GM13977 (cell line): ENCODE measurements around the gene DNAJC1.

ENCODE experiments used
- DNase-seq: peaks from one replicate; pipeline ENCODE4 v3.0.0; 2012; ENCODE audit warnings: low spot score
- CTCF ChIP-seq: IDR thresholded peaks from 2 replicates; pipeline ENCODE4 v1.5.1; 2012; ENCODE audit warnings: mild to moderate bottlenecking, control low read depth; ENCODE audit not compliant: insufficient read depth; ENCODE audit errors: extremely low read depth, missing control alignments
- in situ Hi-C: fragments of 300-500 bp; cut with MboI; formaldehyde crosslinking; loops from one replicate; pipeline ENCODE4 v1.12.0; 2022; ENCODE audit warnings: low sequenced_read_pairs, low pct_unique_long_range_greater_than_20kb, mixed read lengths, inconsistent platforms; ENCODE audit not compliant: unreplicated experiment

Gene DNAJC1

DNA sequence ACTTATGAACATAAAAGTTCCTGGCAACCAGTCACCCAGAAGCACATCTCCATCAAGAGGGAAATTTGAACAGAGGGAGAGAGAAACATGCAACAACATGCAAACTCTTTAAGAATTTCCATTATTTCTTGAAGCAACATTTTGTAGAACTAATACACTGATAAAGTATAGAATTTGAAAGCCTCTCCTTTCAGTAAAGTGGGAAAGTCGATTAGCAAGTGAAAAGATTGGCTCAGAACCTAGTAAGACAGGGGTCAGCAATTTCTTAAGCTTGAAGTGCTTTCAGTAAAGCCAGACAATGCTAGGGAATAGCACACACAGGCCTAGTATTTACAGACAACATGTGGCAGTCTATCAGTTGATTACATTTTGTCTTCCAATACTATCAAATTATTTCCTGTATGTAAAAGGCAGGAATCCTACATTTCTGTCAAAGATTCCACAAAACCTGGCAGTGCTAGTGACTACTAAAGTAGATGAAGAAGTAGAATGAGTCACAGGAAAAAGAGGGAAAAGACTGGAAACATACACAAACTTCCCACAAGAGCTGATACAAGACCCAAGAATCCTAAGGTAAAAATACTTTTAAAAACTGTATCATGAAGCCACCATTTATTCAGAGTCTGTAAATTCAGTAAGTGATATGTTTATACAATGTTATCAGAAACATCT, 25.2 kb downstream of the DNAJC1 start:
- TF ChIP-seq CTCF, result no peak
- in situ Hi-C loops, result no loop called here
- DNase-seq, result no peak

DNA sequence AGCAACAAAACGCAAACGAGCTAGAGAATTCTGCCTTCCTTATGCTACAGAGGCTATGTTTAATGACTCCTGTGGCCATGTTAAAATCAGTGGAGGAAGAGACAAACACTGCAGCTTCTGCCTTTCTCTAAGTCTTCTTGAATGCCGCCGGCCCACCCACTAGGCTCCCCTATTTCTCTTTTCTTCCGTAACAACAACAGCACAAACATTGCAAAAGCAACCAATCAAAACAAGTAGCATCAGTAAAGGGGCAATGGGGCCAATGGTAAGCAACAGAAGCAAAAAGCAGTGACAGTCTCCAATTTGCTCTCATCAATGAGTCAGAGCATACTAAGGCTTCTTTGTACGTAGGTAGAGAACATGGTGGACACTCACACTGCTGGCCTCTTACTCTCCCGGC, 26.8 kb downstream of the DNAJC1 start:
- DNase-seq, result no peak
- in situ Hi-C loops, result no loop called here
- TF ChIP-seq CTCF, result no peak

DNA sequence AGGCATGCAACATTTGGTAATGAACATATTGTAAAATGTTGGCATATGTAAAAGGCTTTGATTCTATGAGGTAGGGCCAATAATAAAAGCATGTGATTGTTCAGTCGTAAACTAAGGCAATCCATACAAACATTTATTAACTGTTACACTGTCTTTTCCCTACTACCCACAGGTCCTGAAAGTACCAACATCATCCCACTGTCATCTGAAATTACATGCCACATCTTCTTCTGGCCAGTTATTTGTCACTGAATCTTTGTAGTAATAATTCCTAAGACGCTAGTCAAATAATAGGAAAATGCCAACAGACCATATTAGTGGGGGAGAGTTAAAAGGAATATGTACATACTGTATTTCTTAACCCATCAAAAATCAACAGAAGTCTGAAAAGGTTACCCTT, 27.2 kb downstream of the DNAJC1 start:
- in situ Hi-C loops, result no loop called here
- DNase-seq, result no peak
- TF ChIP-seq CTCF, result no peak

GRCh38 chr10:21975378-21975990, 28.0 kb downstream of the DNAJC1 start:
- no peak for TF ChIP-seq CTCF
- in situ Hi-C loops, result no loop called here
- no peak for DNase-seq

DNA sequence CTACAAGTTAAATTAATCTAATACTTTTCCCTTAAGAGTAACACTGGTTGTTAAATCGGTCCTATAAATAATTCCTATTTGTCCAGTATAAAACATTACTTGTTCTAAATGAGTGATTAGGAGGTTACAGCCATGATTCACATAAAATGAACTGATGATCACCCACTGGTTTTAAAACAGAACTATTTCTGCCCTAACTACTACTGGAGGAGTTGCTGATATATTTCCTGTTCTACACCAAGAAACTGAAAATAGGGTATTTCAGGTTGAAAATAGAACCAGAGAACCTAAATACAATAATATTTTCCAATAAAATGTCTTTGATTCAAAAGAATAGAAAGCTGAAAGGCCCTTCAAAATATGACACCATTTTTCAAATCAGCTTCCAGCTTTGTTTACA, 30.9 kb downstream of the DNAJC1 start:
- peak; percentile 8 for DNase-seq
- TF ChIP-seq CTCF, result no peak
- in situ Hi-C loops, result no loop called here

DNA sequence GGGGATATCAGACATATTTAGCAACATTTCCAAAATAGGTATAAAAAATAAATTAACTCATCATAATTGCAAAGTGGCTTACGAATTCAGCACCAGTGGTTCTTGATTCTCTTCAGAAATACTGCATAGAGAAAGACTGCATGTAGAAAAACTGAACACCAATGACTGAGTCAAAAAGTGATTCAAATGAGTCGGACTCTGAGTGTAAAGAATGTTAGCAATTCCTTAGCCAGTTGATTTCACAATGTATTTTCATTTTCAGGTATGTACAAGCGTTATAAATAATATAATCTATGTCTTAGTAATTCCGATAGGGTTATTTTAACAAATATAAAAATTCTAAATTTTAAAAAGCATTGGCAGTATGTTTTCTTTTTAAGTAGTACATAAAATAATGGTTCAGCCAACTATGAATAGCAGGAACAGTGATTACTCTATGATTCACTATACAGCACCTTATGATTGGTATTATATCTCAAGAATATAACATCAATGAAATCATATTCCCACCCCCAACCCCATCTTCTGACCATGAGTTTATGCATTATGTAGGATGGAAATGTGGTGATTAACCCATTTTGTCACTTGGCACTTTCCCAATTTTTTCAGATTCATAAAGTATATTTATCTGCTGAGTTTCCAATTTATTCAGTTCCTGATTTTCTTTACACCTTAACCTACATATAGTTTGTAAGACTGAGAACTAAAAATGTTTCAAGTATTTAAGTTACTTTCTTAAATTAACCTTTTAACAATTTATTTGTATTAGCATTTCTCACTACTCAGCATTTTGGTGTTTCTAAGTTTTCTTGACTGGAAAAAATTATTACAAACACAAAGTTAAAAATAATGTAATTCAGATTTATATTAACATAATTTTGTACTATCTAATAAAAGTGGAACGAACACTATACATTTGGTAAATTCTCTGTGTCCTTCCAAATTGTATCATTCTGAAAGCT, 33.9 kb downstream of the DNAJC1 start:
- in situ Hi-C loops, result no loop called here
- DNase-seq, result no peak
- no peak for TF ChIP-seq CTCF
